BJ (cell line): Measurements from ENCODE around the gene PRDM16. TPM values are rescaled to one million over a fixed set of nuclear protein-coding genes. Genes with fewer than 3 reads are reported as not detected.

Experiments used
- CTCF ChIA-PET: fragments of 350-600 bp; formaldehyde crosslinking; extraction: SDS; loops from one replicate; lab custom pipeline; 2021; ENCODE audit warnings: antibody characterized with exemption, inconsistent platforms; lab: Yijun Ruan, JAX
- POLR2A ChIA-PET: fragments of 300-600 bp; sonication (Branson Sonifier 250); formaldehyde crosslinking; extraction: SDS; loops from one replicate; lab custom pipeline; 2021; ENCODE audit warnings: antibody characterized with exemption; lab: Charles Lee
- DNase-seq: peaks from one replicate; pipeline ENCODE4 v3.0.0-alpha.2; 2011; ENCODE audit warnings: low read depth
- H3K27me3 ChIP-seq: 2 replicates; pipeline ENCODE4 v1.6.0; 2011; ENCODE audit warnings: low read length; ENCODE audit not compliant: control insufficient read depth, insufficient read depth
- H3K36me3 ChIP-seq: 2 replicates; pipeline ENCODE4 v1.5.1; 2011; ENCODE audit warnings: low read length; ENCODE audit not compliant: control insufficient read depth, insufficient read depth
- H3K4me3 ChIP-seq: 2 replicates; pipeline ENCODE4 v1.5.1; 2011; ENCODE audit warnings: low read depth, mild to moderate bottlenecking, control low read depth, low read length
- CTCF ChIP-seq: IDR thresholded peaks from 2 replicates; pipeline ENCODE4 v1.5.1; 2011; ENCODE audit warnings: low read depth, mild to moderate bottlenecking, control low read depth, inconsistent platforms, low read length, moderate library complexity; ENCODE audit not compliant: insufficient read depth
- polyA plus RNA-seq: library from polyadenylated mRNA; depleted of rRNA; stranded (reverse); fragments of >200 nt; gene quantifications from 2 replicates; pipeline ENCODE4 v1.2.3, GENCODE V29; 2011

PRDM16 gene
- polyA plus RNA-seq, 1 experiment: 0.02 TPM

GRCh38 chr1:3323796-3324703 is 255.0 kb downstream of the PRDM16 start:
- no peak for TF ChIP-seq CTCF
- CTCF ChIA-PET: interaction anchor here (0.6 kb wide), 1 partner anchor 435 kb away, joined by 3 read pairs; no protein-coding TSS in a partner anchor
- POLR2A ChIA-PET: no interaction called here
- Histone ChIP-seq H3K27me3 (peaks cover 11% of the 10 kb centered on the region), H3K36me3 (no peaks in the 10 kb centered on the region), H3K4me3 (no peak overlapping the region)
- no peak for DNase-seq

DNA sequence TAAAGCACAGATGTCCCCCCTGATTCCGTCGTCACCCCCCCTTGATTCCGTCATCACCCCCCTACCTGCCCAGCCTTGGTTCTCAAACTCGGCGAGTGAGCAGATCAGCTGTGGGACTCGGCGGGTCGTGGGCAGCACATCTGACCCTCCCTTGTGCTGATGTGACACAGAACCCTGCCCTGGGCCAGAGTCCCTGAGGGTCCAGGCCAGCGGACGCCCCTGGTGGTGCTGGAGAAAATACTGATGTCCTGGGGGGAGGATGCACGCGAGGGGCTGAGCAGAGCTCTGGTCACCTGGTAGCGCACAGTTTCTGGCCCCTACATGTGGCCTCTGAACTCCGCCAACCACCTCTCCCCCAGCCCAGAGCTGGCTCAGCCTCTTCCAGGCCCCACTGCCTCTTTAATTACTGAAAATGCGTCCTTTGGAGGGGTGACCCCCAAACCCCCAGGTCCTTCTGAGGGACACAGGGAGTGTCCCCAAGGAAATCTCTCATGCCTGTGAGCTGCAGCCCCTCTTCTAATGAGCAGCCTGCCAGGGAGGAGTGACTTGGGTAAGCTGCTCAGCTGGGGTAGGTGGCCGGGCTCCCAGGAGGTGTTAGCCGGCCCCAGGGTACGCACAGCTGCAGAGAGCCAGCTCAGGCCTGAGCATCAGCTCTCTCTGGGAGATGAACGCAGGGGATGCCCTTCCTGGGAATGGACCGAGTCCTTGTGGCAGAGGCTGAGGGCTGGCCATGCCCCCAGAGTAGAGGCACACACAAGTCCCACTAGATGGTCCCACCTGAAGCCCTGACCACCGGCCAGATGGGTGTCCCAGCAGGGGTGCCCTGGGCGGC is 255.9 kb downstream of the PRDM16 start:
- ChIA-PET CTCF (interaction anchor here (0.6 kb wide), 1 partner anchor 436 kb away, joined by 3 read pairs; no protein-coding TSS in a partner anchor), POLR2A (no interaction called here)
- Histone ChIP-seq H3K27me3 (peaks cover 11% of the 10 kb centered on the region), H3K4me3 (no peak overlapping the region), H3K36me3 (no peaks in the 10 kb centered on the region)
- DNase-seq: no peak
- TF ChIP-seq CTCF: no peak

- Histone ChIP-seq H3K4me3 (no peak overlapping the region), H3K36me3 (no peaks in the 10 kb centered on the region), H3K27me3 (peaks cover 11% of the 10 kb centered on the region)
- DNase-seq: no peak
- CTCF ChIA-PET: no interaction called here
- no peak for TF ChIP-seq CTCF
- POLR2A ChIA-PET: no interaction called here
Observed at GRCh38 chr1:3326516-3327388, 257.7 kb downstream of the PRDM16 start.

DNA sequence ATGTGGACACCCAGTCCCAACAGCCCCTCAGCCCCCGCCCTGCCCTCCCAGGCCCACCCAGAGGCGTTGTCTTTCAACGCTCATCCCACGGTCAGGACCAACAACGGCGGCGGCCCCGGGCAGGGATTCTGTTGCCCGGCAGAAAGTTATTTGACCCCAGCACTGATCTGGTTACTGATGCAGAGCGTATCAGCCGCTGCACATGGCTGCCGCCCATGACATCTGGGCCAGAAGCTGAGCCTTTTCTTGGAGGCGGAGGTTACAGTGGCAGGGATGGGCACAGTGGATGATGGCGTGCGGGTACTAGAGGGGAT is 258.3 kb downstream of the PRDM16 start:
- no peak for TF ChIP-seq CTCF
- Histone ChIP-seq H3K4me3 (no peak overlapping the region), H3K27me3 (peaks cover 11% of the 10 kb centered on the region), H3K36me3 (no peaks in the 10 kb centered on the region)
- ChIA-PET POLR2A (no interaction called here), CTCF (no interaction called here)
- DNase-seq: no peak
